CD4-positive, alpha-beta memory T cell (primary cell): ENCODE measurements around the gene TP53TG3. TPM values are rescaled to one million over a fixed set of nuclear protein-coding genes. Genes with fewer than 3 reads are reported as not detected.
"Not testable (repeated sequence)": the region's sequence is repeated elsewhere in the genome, so short reads cannot be mapped to it uniquely, and the experiment has no call there.

Source experiments
- CTCF ChIA-PET: fragments of 350-600 bp; sonication (Branson Sonifier 250); formaldehyde crosslinking; loops from one replicate; lab custom pipeline; 2021; ENCODE audit warnings: inconsistent platforms; ENCODE audit not compliant: partially characterized antibody; lab: Charles Lee
- POLR2A ChIA-PET: fragments of 350-600 bp; sonication (Branson Sonifier 250); formaldehyde crosslinking; loops from one replicate; lab custom pipeline; 2021; ENCODE audit not compliant: partially characterized antibody; lab: Charles Lee
- DNase-seq, 5 donors: peaks; one replicate each; pipeline versions ENCODE4 v3.0.0 to v3.0.0-alpha.2; 2020 to 2022; ENCODE audit warnings: mixed read lengths in 1 of 5
- H3K27ac ChIP-seq: one replicate; pipeline ENCODE4 v1.7.0; 2013; ENCODE audit warnings: low read depth, low read length
- H3K27me3 ChIP-seq: 2 replicates; pipeline ENCODE4 v1.7.0; 2013; ENCODE audit warnings: mild to moderate bottlenecking, low read length, moderate library complexity; ENCODE audit not compliant: insufficient read depth
- H3K36me3 ChIP-seq: 2 replicates; pipeline ENCODE4 v1.7.0; 2013; ENCODE audit warnings: mild to moderate bottlenecking, low read length, moderate library complexity; ENCODE audit not compliant: insufficient read depth
- H3K4me1 ChIP-seq: 2 replicates; pipeline ENCODE4 v1.7.0; 2013; ENCODE audit warnings: mild to moderate bottlenecking, low read length, moderate library complexity; ENCODE audit not compliant: insufficient read depth
- H3K4me3 ChIP-seq, 2 donors: one replicate each; pipeline ENCODE4 v1.7.0; 2013; ENCODE audit warnings: low read length in 2 of 2, mild to moderate bottlenecking in 1 of 2
- H3K9me3 ChIP-seq, 2 donors: one replicate each; pipeline ENCODE4 v1.7.0; 2013; ENCODE audit warnings: low read length in 2 of 2, control low read depth in 1 of 2; ENCODE audit not compliant: control insufficient read depth in 1 of 2
- H3K27ac Mint-ChIP-seq, 7 donors: one replicate each; pipeline ENCODE4 v1.8.0; 2020 to 2021; ENCODE audit warnings: mixed read lengths in 7 of 7, mild to moderate bottlenecking in 6 of 7, inconsistent platforms in 3 of 7, moderate library complexity in 3 of 7
- H3K27me3 Mint-ChIP-seq, 2 donors: one replicate each; pipeline ENCODE4 v1.8.0; 2020 to 2021; ENCODE audit warnings: mixed read lengths in 2 of 2
- H3K36me3 Mint-ChIP-seq, 2 donors: one replicate each; pipeline ENCODE4 v1.8.0; 2020 to 2021; ENCODE audit warnings: mixed read lengths in 2 of 2, inconsistent platforms in 1 of 2, mild to moderate bottlenecking in 1 of 2
- H3K4me1 Mint-ChIP-seq, 4 donors: one replicate each; pipeline ENCODE4 v1.8.0; 2020 to 2021; ENCODE audit warnings: mixed read lengths in 4 of 4, mild to moderate bottlenecking in 1 of 4
- H3K4me3 Mint-ChIP-seq, 8 donors: one replicate each; pipeline ENCODE4 v1.8.0; 2020 to 2021; ENCODE audit warnings: mixed read lengths in 8 of 8, mild to moderate bottlenecking in 7 of 8, moderate library complexity in 6 of 8, inconsistent platforms in 3 of 8
- H3K9me3 Mint-ChIP-seq, 8 donors: one replicate each; pipeline ENCODE4 v1.8.0; 2020 to 2021; ENCODE audit warnings: mixed read lengths in 8 of 8, mild to moderate bottlenecking in 5 of 8, inconsistent platforms in 3 of 8, moderate library complexity in 1 of 8
- intact Hi-C: fragments of 100-400 bp; cut with micrococcal nuclease; formaldehyde crosslinking; loops from one replicate; pipeline ENCODE4 v1.15.1; 2023
- polyA plus RNA-seq, 2 donors: library from polyadenylated mRNA; unstranded; fragments of 300-500 nt; fragmentation: Illumina TruSeq; gene quantifications; one replicate each; pipeline ENCODE4 v1.2.3, GENCODE V29; 2021
- total RNA-seq, 2 experiments: library from RNA; stranded (reverse); gene quantifications; one replicate each; pipeline ENCODE4 v1.2.3, GENCODE V29; 2021

The TP53TG3 gene
- total and polyA plus RNA-seq, 4 experiments from 2014 or later, result not detected

- H3K36me3 ChIP-seq, H3K4me3 Mint-ChIP-seq, H3K4me1 ChIP-seq, POLR2A ChIA-PET, H3K4me3 ChIP-seq, intact Hi-C loops, CTCF ChIA-PET, H3K4me1 Mint-ChIP-seq, H3K27ac ChIP-seq, H3K27me3 ChIP-seq, DNase-seq, H3K9me3 Mint-ChIP-seq, H3K27me3 Mint-ChIP-seq, H3K36me3 Mint-ChIP-seq, H3K9me3 ChIP-seq, H3K27ac Mint-ChIP-seq: not testable (repeated sequence)
Observed at GRCh38 chr16:32637614-32638013, 38.4 kb downstream of the TP53TG3 start.

- H3K27ac ChIP-seq, H3K9me3 ChIP-seq, H3K4me3 Mint-ChIP-seq, H3K4me1 Mint-ChIP-seq, intact Hi-C loops, H3K4me1 ChIP-seq, H3K9me3 Mint-ChIP-seq, H3K4me3 ChIP-seq, H3K27ac Mint-ChIP-seq, H3K27me3 ChIP-seq, POLR2A ChIA-PET, H3K36me3 ChIP-seq, H3K36me3 Mint-ChIP-seq, CTCF ChIA-PET, H3K27me3 Mint-ChIP-seq: not testable (repeated sequence)
- peak in 1 of 5 donors; percentile 14 for DNase-seq
Observed at GRCh38 chr16:32632096-32632495, 43.9 kb downstream of the TP53TG3 start.
